GM18519 (cell line): ENCODE measurements around the gene LLGL2.
"Not testable (repeated sequence)": the region's sequence is repeated elsewhere in the genome, so short reads cannot be mapped to it uniquely, and the experiment has no call there.

Experiments
- ATAC-seq: cut with Tn5 transposase; IDR thresholded peaks from one replicate; pipeline ENCODE4 v1.9.1; 2021; ENCODE audit warnings: mild to moderate bottlenecking, moderate library complexity; ENCODE audit not compliant: unreplicated experiment, low FRiP score

LLGL2 gene

GRCh38 chr17:75524970-75525805, at the start of gene LLGL2:
Gene LLGL2 (plus strand): TSS chr17:75525697. CDS start chr17:75543427, 17,730 bp downstream.
- ATAC-seq: no peak

GRCh38 chr17:75475851-75476250, 49.6 kb upstream of the LLGL2 start:
- ATAC-seq: no peak

- no peak for ATAC-seq
Observed at GRCh38 chr17:75476271-75476671, 49.2 kb upstream of the LLGL2 start.

DNA sequence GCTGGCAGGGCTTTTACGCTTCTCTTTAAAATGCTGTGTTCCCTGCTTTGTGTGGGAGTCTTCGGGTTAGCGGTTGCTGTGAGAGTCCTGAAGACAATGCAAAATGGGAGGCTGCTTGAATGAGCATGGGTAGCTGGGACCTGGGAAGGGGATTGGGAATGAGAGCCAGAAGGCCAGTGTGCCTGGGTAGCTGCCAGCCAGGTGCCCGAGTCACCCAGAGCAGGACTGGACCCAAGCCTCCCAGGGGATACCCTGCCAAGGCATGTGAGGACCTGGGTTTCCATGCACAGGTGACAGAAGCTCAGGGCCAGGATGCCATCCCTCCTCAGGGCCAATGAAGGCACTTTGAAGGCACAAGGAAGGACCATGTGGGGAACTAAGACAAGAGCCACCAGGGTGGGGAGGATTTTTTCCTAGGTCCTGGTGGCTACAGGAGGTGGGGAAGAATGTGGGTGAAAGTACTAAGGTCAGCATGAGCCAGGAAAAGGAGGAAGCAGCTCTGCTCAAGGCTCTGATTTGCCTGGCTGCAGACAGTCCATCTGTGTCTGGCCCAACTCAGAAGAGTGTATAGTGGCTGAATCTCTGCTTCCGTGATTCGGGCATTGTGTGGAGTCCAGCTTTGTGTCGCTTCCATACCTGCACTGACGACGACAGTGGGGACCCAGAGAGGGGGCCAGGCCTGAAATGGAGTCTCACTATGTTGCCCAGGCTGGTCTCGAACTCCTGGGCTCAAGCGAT, 48.6 kb upstream of the LLGL2 start:
- ATAC-seq: no peak

DNA sequence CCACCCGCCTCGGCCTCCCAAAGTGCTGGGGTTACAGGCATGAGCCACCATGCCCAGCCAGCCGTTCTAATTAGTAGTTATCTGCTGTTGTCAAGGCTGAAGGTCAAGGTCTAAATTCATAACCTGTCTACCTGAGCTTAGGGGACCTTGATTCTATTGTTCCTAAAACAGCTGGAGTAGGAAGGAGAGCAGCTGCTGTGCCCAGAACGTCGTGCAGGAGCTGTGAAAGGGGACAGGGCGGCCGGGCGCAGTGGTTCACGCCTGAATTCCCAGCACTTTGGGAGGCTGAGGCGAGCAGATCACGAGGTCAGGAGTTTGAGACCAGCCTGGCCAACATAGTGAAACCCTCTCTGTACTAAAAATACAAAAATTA, 48.0 kb upstream of the LLGL2 start:
- not testable (repeated sequence) for ATAC-seq

DNA sequence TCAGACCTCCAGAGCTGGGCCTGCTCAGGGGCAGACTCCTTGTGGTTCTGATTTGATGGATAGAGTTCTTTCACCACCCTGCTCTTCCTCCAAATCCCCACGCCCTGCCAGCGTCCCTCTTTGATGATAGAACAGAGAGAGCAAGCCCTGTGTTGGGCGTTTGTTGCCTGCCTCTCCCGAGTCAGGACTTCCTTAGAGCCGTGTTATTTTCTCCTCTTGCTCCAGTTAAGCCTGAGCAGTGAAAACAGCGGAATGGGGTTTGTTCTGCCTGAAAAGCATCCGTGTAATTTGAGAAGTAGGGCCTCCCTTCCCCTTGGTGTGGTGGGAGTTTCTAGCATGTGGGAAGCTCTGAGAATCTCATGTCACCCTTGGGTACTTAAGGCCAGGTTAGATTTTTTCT, 47.0 kb upstream of the LLGL2 start:
- ATAC-seq: no peak

- ATAC-seq: no peak
Observed at GRCh38 chr17:75480281-75480680, 45.2 kb upstream of the LLGL2 start.

DNA sequence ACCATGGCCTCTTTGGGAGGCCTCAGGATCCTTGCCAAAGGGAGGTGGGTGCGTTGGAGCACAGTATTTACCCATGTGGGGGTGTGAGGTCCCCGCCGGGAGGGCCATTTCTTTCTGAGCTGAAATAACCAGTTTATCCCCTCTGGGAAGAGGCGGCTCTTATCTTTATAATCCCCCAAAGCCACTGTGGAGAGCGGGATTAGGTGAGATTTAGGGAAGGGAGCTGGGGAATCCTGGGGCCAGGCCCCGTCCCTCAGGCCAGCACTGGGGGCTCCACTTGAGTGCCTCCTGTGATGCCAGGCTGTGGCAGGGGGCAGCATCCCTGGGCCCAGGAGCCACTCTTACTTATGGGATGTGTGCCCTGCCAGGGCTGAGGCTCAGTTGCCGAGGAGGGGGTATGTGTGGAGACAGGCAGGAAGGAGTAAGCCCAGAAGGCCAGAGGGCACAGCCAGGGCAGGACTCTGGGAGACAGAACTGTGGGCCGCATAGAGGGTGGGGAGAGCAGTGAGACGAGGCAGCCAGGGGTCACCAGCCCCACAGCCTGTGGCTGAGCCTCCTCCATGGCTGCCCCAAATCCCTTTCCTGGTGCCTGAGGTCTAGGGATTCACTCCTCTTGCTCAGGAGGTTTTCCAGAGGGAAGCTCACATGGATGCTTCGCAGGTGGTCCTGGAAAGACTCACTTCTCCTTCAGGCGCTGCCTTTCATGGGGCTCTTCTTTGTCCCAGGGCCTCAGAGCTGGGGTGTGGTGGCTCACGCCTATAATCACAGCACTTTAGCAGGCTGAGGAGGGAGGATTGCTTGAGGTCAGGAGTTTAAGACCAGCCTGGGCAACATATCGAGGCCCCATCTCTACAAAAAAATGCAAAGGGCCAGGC, 44.1 kb upstream of the LLGL2 start:
- ATAC-seq: no peak

GRCh38 chr17:75482098-75482942, 43.2 kb upstream of the LLGL2 start:
- ATAC-seq: no peak

GRCh38 chr17:75485688-75486087, 39.8 kb upstream of the LLGL2 start:
- no peak for ATAC-seq

DNA sequence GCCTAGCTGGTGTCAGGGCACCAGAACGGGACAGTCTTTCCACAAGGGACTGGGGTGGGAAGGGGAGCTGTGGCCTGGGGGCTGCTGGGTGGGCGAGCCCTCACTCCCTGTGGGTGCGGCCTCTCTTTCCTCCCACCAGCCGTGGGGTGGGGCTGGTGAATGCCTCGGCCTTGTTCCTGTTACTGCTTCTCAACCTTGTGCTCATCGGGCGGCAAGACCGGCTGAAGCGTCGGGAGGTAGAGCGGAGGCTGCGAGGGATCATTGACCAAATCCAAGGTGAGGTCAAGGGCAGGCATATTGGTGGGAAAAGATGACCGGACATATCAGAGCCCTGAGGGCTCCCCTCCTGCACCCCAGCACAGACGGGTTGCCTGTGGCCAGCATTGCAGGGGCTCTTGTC, 39.3 kb upstream of the LLGL2 start:
- no peak for ATAC-seq

GRCh38 chr17:75486951-75487350, 38.5 kb upstream of the LLGL2 start:
- no peak for ATAC-seq

- ATAC-seq: no peak
Observed at GRCh38 chr17:75487351-75488070, 38.0 kb upstream of the LLGL2 start.

DNA sequence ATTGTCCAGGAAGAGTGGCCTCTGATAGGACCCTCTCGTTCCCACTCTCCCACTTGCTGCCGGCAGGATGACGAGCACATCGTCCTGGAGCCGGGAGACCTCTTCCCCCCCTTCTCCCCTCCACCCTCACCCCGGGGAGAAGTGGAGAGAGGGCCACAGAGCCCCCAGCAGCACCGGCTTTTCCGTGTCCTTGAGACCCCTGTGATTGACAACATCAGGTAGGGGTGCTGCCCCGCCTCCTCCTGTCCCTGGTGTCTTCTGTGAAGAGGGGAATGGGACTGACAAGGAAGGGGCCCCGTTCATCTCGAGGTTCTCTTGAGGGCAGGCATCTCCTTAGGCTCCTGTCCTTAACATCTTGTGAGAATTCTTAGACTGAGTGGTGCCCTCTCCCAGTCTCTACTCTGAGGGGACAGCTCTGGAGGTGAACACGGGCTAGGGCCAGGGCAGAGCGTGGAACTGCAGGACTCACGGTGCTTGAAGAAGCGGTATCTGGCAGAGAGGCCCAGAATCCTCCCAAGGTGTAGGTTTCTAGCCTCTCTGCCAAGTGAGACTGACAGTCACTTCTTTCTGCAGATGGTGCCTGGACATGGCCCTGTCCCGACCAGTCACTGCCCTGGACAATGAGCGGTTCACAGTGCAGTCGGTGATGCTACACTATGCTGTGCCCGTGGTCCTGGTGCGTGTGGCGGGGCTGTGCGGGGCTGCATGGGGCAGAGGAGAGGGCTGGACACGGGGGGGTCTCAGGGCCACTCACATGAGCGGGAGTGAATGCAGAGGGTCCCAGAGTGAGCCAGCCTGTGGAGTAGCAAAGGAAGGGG, 36.6 kb upstream of the LLGL2 start:
- ATAC-seq: no peak

DNA sequence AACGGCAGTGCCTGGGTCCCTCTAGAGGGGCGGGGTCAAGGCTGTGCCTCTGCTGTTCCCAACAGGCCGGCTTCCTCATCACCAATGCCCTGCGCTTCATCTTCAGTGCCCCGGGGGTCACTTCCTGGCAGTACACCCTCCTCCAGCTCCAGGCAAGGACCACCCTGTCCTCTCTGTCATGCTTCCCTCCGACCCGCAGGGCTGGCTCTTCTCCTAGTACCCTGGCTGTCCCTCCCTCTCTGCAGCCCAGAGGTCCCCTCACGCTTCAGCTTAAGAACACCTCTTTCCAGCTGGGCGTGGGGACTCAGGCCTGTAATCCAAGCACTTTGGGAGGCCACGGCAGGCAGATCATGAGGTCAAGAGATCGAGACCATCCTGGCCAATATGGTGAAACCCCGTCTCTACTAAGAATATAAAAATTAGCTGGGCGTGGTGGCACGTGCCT, 36.0 kb upstream of the LLGL2 start:
- ATAC-seq: no peak

DNA sequence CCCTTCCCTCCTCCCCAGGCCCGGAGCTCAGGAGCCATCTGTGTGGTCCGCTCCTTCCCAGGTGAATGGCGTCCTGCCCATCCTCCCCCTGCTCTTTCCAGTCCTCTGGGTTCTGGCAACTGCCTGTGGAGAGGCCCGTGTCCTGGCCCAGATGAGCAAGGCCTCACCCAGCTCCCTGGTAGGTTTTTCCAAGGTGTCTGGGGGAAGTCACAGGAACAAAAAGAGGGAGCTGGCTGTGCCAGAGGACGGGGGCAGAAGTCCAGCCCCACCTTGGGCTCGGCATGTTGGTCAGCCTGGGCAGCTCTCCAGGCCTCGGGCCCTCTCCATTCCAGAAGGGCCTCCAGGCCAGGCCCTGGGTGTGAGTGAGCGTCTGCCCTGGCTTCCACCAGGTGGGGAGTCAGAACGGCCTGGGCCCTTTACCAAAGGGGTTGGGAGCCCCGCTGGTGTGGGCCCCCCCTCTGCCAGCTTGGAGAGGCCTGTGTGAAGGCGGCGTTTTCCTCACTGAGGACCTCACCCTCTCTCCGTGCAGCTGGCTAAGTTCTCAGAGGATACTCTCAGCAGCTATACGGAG, 35.2 kb upstream of the LLGL2 start:
- ATAC-seq: no peak

DNA sequence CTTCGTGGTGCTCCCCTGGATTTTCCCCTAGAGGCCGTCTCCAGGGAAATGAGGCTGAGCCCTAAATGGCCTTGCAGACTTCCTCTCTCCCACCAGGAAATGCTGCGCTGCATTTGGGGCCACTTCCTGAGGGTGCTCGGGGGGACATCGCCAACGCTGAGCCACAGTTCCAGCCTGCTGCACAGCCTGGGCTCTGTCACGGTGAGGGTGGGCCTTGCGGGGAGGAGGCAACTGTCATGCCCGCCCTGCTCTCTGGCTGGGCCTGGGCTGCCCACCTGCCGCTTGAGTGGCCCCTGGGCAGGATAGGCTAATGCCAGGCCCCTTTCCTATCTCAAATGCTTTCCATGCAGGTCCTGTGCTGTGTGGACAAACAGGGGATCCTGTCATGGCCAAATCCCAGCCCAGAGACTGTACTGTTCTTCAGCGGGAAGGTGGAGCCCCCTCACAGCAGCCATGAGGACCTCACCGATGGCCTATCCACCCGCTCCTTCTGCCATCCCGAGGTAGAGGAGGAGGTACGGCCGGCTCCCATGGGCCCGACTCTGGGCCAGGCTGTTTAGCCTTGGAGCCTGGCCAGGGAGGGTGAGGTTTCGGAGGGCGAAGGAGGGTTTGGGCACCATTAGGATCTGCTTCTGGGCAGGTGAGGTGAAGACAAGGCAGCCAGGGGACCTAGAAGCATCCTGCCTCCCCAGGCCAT, 34.4 kb upstream of the LLGL2 start:
- ATAC-seq: no peak

DNA sequence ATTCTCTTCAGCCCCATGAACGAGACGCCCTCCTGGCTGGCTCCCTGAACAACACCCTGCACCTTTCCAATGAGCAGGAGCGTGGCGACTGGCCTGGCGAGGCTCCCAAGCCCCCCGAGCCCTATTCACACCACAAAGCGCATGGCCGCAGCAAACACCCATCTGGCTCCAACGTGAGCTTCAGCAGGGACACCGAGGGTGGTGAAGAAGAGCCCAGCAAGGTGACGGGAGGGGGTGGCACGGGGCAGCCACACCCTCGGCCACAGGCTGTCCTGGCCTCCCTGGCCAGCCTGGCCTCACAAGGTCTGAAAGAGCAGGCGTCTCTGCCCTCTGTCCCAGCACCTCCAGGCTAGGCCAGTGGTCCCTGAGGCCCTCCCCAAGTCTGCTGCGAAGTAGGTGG, 33.8 kb upstream of the LLGL2 start:
- ATAC-seq: no peak
